HS-27A (cell line): Measurements from ENCODE around the gene IGLON5.
A peak's percentile ranks its signal among the peaks of the same experiment; 100 is the strongest.

Experiments
- DNase-seq: peaks from one replicate; pipeline ENCODE4 v3.0.0-alpha.2; 2012; ENCODE audit warnings: low read depth, missing footprints

The IGLON5 gene

DNA sequence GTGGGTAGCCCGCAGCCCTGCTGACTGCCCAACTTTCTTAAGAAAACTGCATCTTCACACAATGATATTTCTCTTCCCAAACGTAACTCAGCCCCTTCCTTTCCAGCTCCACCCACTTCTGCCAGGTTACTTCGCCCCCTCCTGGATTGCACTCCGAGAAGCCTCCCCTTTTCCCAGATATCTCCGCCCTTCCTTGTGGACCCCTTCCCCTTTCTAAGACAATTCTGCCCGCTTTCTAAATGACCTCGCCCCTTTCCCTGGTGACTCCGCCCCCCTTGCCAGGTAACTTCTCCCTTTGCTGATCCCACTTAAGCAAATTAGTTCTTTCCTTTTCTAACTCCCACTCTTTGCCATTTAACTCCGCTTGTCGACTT is 27.9 kb downstream of the IGLON5 start:
- no peak for DNase-seq

GRCh38 chr19:51339687-51340656 is 28.5 kb downstream of the IGLON5 start:
- DNase-seq: peak; percentile 73

- DNase-seq: no peak
Measured at GRCh38 chr19:51341066-51341465, 29.6 kb downstream of the IGLON5 start.

GRCh38 chr19:51341976-51342580 is 30.6 kb downstream of the IGLON5 start, which contains the start of gene VSIG10L:
VSIG10L (minus strand) TSS chr19:51342139; CDS start chr19:51342124, 15 bp downstream.
- no peak for DNase-seq

DNA sequence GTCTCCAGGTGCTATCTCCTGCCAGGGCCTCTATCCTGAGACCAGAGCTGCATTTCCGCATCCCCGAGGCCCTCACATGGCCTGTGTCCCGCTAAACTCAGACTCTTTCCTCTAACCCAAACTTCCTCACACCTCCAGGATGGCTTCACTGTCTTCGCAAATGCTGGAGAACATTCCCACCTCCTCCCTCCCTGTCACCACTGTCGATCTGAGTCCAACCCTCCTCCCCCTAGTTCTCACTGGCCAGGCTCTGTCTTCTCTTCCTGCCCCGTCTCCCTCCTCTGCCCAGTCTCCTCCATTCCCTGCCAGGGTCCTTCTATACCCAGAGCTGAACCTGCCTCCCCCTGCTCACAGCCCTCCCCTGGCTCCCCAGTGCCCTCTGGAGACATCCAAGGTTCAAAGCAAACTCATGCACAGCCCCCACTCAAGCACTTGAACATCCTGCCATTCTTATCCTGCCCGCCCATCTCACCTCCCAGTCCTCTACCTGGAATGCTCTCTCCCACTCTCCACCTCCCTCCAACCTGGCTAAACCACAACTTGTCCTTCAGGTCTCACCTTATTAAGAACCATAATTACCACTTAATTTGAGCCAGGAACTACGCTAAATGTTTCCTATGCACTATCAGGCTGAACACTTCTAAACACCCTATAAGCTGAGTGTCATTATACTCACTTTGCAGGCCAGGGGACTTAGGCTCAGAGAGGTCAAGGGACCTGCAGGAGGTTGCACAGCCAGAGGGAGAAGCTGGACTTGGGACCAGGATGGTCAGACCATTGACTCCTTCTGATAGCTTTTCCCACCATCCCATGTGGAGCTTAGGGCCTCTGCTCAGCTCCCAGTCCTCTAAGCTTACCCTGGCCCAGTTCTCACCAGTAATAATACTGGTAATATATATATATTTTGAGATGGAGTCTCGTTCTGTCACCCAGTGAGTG is 31.5 kb downstream of the IGLON5 start:
- no peak for DNase-seq

- no peak for DNase-seq
Measured at GRCh38 chr19:51345076-51345620, 33.7 kb downstream of the IGLON5 start.

DNA sequence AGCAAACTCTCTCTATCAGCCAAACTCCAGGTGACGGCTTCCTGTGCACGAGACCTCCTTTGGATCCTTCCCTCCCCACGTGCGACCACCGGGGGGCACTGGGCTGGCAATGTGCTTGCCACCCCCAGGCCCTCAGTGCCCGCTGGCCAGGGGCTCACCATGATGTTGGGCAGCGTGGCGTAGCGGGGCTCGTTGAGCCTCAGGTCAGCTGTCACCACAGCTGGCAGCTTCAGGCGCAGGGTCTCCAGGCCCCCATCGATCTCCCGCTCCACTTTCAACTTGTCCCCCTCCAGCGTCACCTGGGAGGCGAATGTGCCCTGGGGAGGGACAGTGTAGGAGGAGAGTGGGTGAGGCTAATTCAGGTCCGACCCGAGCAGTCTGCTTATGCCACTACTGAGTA is 35.3 kb downstream of the IGLON5 start:
- no peak for DNase-seq

- DNase-seq: no peak
Measured at GRCh38 chr19:51347209-51347928, 35.9 kb downstream of the IGLON5 start.

DNA sequence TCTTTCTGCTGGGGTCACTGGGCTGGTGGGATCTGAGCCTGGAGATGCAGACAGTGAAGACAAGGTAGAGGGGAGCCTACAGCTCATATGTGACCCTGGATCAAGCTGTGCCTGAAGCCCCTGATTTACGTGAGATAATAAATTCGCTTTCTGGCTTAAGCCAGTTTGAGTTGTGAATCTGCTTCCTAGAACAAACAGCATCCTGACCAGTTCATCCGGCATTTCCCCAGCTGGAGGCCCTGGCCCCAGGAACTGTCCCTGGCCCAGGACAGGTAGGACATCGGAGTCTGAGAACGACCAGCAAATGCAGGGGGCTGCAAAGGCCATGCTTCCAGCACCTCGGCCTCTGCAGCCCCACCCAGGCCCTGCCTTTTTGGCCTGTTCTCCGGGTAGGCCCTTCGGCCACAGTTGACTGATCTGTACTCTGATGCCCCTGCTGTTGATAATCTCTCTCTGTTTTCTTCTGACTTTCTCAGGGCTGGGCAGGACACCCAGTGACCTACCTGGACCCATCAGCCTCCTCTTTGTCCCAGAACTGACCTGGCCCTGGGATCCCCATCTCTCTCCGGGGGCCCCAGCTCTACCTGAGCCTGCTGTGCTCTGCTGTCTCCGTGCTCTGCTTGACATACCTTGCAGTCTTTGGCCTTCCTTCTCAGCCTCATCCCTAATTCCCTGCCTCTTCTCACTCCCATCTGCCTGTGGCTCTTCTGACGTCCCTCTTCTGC is 40.0 kb downstream of the IGLON5 start:
- no peak for DNase-seq

DNA sequence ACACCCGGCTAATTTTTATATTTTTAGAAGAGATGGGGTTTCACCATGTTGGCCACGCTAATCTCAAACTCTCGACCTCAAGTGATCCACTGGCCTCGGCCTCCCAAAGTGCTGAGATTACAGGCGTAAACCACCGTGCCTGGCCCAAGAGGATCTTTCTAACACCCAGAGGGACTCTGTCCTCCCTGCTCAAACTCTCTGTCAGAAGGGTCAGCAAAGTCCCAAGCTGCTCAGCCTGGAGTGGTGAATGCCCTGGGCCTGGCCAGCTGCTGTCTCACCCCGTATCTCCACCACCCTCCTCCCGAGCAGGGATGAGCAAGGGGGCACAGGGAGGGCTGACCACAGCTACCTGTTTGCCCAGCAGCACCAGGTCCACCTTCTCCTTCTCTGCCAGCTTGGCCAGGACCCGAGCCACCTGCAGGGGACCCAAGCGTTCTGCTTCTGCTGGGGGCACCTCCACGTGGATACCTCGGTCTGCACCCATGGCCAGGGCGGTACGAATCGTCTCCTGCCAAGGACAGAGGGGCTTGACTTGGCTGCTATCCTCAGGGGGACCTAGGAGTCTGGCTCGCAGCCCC is 41.4 kb downstream of the IGLON5 start:
- DNase-seq: no peak

GRCh38 chr19:51354103-51354741 is 42.8 kb downstream of the IGLON5 start:
- no peak for DNase-seq

DNA sequence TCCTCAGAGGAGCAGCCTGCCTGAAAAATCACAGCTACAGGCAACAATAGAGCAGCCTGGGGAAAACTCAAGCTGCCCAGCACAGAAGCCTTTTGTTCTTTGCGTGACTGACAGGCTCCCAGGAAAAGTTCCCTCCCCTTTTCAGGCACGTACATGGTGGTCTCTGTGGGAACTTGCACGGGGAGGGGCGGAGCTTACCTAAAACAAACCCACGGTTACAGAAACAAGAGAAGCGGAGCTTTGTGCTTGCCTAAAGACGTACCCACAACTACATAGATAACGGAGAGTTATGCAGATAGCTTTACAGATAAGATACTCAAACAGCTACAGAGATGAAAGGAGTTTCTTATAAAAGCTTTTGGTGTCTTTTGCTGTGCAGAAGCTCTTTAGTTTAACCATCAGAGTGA is 43.3 kb downstream of the IGLON5 start:
- DNase-seq: no peak

DNA sequence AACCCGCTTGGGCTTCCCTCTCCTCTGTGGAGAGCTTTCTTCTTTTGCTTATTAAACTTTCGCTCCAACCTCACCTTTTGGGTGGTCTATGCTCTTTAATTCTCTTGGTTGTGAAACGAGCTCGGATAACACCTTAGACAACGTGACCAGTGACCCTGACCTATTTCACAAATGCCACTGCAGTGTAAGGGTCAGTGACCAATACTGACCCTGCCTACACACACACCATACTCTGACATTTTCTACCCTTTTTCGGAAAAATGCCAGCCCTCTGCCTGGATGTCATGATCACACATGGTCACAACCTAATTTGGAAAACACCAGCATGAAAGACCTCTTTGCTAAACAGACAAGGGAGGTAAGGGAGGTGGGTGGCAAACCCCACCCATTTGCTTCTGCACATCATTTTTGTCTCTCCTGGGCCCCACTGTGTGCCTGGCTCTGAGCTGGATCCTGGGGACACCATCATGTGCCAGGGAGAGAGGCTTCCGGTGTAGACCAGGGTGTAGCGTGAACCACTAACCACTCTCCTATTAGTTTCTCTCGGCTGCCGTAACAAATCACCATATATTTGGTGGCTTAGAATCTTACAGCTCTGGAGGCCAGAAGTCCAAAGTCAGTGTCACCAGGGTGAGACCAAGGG is 44.8 kb downstream of the IGLON5 start:
- no peak for DNase-seq

- DNase-seq: no peak
Measured at GRCh38 chr19:51357952-51358351, 46.5 kb downstream of the IGLON5 start.

DNA sequence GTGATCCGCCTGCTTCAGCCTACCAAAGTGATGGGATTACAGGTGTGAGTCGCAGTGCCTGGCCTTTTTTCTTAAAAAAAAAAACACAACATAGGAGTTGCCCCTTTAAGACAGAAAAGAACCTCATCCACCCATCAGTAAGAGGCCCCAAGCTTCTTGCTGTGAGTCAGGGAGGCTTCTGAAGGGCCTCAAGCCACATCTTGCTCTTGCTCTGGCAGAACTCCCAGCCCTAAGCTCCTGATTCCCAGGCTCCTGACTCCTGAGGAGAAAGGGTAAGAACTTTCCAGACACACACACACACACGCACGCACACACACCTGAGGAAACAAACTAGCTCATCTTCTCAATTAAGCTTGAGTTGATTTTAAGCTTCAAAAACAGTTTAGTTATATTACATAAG is 47.9 kb downstream of the IGLON5 start:
- no peak for DNase-seq

- no peak for DNase-seq
Measured at GRCh38 chr19:51361239-51361638, 49.8 kb downstream of the IGLON5 start.

DNA sequence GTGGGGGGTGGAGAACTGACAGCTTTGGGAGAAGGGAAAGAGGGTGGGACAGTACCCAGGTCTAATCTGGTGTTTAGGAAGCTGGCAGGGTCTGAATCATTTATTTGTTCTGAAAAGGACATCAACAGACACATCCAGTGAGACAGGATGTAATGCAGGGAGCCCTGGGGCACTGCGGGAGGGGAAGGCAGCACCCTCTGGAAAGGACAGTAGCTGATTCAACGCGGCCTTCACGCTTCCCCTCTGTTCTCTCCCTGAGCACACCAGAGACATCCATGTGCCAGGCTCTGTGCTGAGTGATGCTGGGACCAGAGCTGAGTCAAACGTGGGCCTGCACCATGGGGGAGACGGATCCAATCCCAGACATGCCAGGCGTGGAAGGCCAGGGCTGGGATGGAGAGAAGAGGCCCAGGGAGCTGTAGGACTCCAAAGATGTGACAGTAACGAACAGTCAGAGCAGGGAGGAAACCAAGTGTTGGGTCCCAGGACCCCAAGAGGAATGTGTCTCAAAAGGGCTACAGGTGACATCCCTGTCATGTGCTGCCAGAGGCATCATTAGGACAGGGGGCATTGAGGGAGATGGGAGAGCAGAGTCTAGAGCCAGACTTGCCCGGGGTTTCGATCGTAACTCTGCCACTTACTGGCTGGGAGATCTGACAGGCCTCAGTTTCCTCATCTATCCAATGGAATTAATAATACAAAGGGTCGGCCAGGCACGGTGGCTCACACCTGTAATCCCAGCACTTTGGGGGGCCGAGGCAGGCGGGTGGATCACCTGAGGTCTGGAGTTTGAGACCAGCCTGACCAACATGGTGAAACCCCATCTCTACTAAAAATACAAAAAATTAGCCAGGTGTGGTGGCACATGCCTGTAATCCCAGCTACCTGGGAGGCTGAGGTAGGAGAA is 53.0 kb downstream of the IGLON5 start:
- DNase-seq: no peak
